ENCODE results near the gene CDKAL1.

Gene CDKAL1

DNA sequence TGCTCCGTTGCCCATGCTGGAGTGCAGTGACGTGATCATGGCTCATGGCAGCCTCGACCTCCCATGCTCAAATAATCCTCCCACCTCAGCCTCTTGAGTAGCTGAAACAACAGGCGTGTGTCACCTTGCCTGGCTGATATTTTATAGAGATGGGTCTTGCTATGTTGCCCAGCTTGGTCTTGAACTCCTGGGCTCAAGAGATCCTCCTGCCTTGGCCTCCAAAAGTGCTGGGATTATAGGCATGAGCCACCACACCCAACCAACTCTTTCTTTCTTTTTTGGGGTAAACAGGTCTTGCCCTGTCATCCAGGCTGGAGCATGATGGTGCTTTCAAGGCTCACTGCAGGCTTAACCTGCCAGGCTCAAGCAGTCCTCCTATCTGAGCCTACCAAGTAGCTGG is 266.4 kb downstream of the CDKAL1 start:
- Histone ChIP-seq H2AFZ (no peak overlapping the region), H3K27ac (no peak overlapping the region), H3K27me3 (ENCODE audit: control insufficient read depth, insufficient read depth, low read length) (no peaks in the 10 kb centered on the region), H3K4me3 (ENCODE audit: low read depth, low read length) (no peak overlapping the region), H3K9me3 (ENCODE audit: control insufficient read depth, low read length) (no peaks in the 10 kb centered on the region), H3K36me3 (ENCODE audit: control insufficient read depth, insufficient read depth, low read length) (no peaks in the 10 kb centered on the region), H3K4me2 (ENCODE audit: low read length) (no peak overlapping the region), H3K79me2 (no peaks in the 10 kb centered on the region), H3K9ac (no peak overlapping the region), H3K4me1 (no peaks in the 10 kb centered on the region)
- no peak for TF ChIP-seq CTCF (IDR thresholded peaks at IDR 0.05)

DNA sequence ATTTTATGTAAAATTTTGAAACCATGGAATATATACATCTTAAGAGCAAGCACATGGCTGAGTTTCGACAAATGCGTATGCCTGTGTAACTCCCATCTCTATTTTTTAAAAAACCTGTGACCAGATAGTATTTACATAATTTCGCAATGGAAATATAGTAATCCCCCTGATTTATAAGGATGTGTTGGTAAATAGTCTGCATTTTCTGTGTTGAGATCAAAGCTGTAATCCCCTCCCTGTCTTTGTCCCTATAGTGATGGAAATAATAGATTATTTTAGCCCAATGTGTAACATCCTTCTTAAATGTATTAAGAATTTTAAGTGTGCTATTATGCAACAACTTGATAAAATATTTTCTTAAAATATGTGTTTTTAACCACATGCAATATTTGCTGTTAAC is 267.3 kb downstream of the CDKAL1 start:
- H2AFZ ChIP-seq, result no peak overlapping the region
- no peaks in the 10 kb centered on the region for H3K79me2 ChIP-seq
- H3K4me3 ChIP-seq (ENCODE audit: low read depth, low read length), result no peak overlapping the region
- no peaks in the 10 kb centered on the region for H3K4me1 ChIP-seq
- H3K9ac ChIP-seq, result no peak overlapping the region
- no peak for TF ChIP-seq CTCF (IDR thresholded peaks at IDR 0.05)
- no peak overlapping the region for H3K4me2 ChIP-seq (ENCODE audit: low read length)
- no peaks in the 10 kb centered on the region for H3K27me3 ChIP-seq (ENCODE audit: control insufficient read depth, insufficient read depth, low read length)
- H3K36me3 ChIP-seq (ENCODE audit: control insufficient read depth, insufficient read depth, low read length), result no peaks in the 10 kb centered on the region
- no peaks in the 10 kb centered on the region for H3K9me3 ChIP-seq (ENCODE audit: control insufficient read depth, low read length)
- H3K27ac ChIP-seq, result no peak overlapping the region

DNA sequence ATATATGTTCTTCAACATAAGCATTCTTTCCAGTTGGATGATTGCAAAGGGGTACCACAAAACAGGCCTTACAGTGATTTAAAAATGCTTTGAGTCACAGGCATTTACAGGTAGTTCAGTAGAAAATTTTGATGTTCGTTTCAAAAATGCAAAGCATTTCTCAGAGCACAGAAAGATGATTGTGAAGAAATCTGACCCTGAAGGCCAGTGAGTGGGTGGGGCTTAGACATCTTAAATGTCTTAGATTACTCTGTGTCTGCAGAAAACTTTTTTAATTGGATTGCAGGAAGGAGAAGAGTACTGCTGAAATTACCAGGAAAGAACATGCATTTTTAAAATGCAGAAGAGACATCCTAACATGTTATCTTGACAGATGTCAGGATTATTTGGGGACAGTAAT is 268.3 kb downstream of the CDKAL1 start:
- no peak overlapping the region for H2AFZ ChIP-seq
- no peak overlapping the region for H3K4me2 ChIP-seq (ENCODE audit: low read length)
- H3K9me3 ChIP-seq (ENCODE audit: control insufficient read depth, low read length), result no peaks in the 10 kb centered on the region
- no peaks in the 10 kb centered on the region for H3K4me1 ChIP-seq
- no peak overlapping the region for H3K9ac ChIP-seq
- no peak for TF ChIP-seq CTCF (IDR thresholded peaks at IDR 0.05)
- H3K36me3 ChIP-seq (ENCODE audit: control insufficient read depth, insufficient read depth, low read length), result no peaks in the 10 kb centered on the region
- H3K4me3 ChIP-seq (ENCODE audit: low read depth, low read length), result no peak overlapping the region
- H3K27me3 ChIP-seq (ENCODE audit: control insufficient read depth, insufficient read depth, low read length), result no peaks in the 10 kb centered on the region
- H3K79me2 ChIP-seq, result no peaks in the 10 kb centered on the region
- H3K27ac ChIP-seq, result no peak overlapping the region

GRCh38 chr6:20805021-20805420 is 270.8 kb downstream of the CDKAL1 start:
- H3K79me2 ChIP-seq, result no peaks in the 10 kb centered on the region
- H3K27me3 ChIP-seq (ENCODE audit: control insufficient read depth, insufficient read depth, low read length), result no peaks in the 10 kb centered on the region
- no peaks in the 10 kb centered on the region for H3K36me3 ChIP-seq (ENCODE audit: control insufficient read depth, insufficient read depth, low read length)
- no peak overlapping the region for H3K4me3 ChIP-seq (ENCODE audit: low read depth, low read length)
- H3K9ac ChIP-seq, result no peak overlapping the region
- TF ChIP-seq CTCF (IDR thresholded peaks at IDR 0.05), result no peak
- H3K27ac ChIP-seq, result no peak overlapping the region
- no peaks in the 10 kb centered on the region for H3K9me3 ChIP-seq (ENCODE audit: control insufficient read depth, low read length)
- H3K4me1 ChIP-seq, result peaks cover 2% of the 10 kb centered on the region
- no peak overlapping the region for H3K4me2 ChIP-seq (ENCODE audit: low read length)
- no peak overlapping the region for H2AFZ ChIP-seq

DNA sequence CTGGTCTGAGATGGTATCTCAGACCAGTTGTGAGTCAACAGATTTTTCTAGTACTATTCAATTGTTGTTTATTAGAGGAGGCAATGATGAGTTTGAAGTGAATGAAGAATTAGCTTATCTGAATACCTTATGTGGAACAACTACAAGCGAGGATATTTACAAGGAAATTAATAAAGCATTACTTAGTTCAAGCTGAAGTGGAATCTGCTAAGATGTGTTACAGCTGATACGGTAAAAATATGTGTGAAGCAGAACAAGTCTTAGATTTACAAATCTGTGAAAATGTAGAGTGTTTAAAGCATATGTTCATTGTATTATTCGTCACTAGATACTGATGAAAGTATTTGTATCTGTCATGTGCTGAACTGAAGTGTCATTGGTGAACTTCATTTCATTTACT is 272.4 kb downstream of the CDKAL1 start:
- Histone ChIP-seq H3K27me3 (ENCODE audit: control insufficient read depth, insufficient read depth, low read length) (no peaks in the 10 kb centered on the region), H2AFZ (no peak overlapping the region), H3K79me2 (no peaks in the 10 kb centered on the region)

More for the DNA sequence above, 272.4 kb downstream of the CDKAL1 start:
- Histone ChIP-seq H3K9ac (no peak overlapping the region), H3K36me3 (ENCODE audit: control insufficient read depth, insufficient read depth, low read length) (no peaks in the 10 kb centered on the region), H3K9me3 (ENCODE audit: control insufficient read depth, low read length) (no peaks in the 10 kb centered on the region), H3K27ac (no peak overlapping the region), H3K4me3 (ENCODE audit: low read depth, low read length) (no peak overlapping the region), H3K4me2 (ENCODE audit: low read length) (no peak overlapping the region), H3K4me1 (peaks cover 5% of the 10 kb centered on the region)
- TF ChIP-seq CTCF (IDR thresholded peaks at IDR 0.05), result no peak

All from parathyroid adenoma (tissue), 2 donors.